GM10248 (cell line): Measurements from ENCODE around the gene DNAJB1.

Experiments used
- CTCF ChIA-PET: fragments of 300-600 bp; sonication (Branson Sonifier 250); formaldehyde crosslinking; extraction: SDS; loops from one replicate; lab custom pipeline; 2021; ENCODE audit warnings: antibody characterized with exemption; lab: Yijun Ruan, JAX
- POLR2A ChIA-PET: fragments of 350-650 bp; sonication (Branson Sonifier 250); formaldehyde crosslinking; extraction: SDS; loops from one replicate; lab custom pipeline; 2020; ENCODE audit warnings: antibody characterized with exemption; lab: Yijun Ruan, JAX
- DNase-seq: peaks from one replicate; pipeline ENCODE4 v3.0.0; 2012; ENCODE audit errors: extremely low spot score
- CTCF ChIP-seq: IDR thresholded peaks from 2 replicates; pipeline ENCODE4 v1.5.1; 2012; ENCODE audit warnings: mild to moderate bottlenecking, low read depth; ENCODE audit errors: extremely low read depth, missing control alignments, control extremely low read depth

Gene DNAJB1

DNA sequence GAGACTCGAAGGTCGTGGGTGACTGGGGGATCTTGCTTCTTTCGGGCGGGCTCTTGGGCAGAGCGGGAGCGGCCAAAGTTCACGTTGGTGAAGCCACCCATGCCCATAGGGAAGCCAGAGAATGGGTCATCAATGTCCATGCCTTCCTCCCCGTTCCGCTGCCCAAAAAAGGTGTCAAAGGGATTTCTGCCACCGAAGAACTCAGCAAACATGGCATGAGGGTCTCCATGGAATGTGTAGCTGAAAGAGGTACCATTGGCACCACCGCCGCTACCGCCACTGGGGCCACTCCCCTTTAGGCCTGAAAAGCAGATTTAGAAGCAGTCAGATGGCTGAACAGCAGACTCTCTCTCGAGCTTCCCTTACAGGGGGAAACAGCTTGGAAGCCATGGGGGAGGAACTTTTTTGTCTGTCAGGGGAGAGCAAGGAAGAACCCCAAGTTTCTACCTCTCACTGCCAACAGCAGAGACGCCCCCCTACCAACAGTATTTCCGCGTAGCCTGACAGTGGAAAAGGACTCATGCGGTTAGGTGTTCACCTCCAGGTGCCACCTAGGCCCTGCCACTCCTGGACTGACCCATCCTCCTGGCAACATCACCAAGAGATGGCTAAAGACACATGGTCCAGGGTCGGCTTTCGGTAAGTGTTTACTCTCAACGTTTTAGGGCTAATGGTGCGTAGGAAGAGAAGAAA is 1.3 kb downstream of the DNAJB1 start:
- DNase-seq: no peak
- ChIA-PET CTCF (interaction anchor here (2.0 kb wide), 2 partner anchors 10 to 11 kb away, joined by 8 to 10 read pairs; no protein-coding TSS in a partner anchor), POLR2A (interaction anchor here (0.6 to 1.6 kb wide), 6 partner anchors 23 to 481 kb away, joined by 3 to 6 read pairs (median 4); no protein-coding TSS in a partner anchor)
- no peak for TF ChIP-seq CTCF

DNA sequence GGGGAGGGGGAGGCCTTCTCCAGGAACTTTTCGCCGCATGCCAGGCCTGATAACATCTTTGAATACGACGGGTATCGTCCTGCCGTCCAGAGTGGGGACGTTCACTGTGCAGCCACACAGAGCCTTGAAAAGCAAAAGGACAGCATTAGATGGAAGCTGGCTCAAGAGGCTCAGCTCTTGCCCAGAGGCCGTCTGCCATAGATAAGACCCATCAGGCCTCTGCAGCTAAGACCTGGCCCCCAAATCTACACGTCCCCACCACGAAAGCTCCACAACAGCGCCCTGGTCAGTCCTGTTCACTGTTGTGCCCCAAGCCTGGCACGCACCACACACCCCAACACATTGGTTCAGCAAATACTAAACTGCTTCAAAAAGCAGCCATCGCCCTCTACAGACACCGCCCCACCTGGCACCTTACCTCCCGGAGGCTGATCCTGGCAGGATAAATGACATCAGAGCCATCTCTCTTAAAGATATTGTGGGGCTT is 2.1 kb downstream of the DNAJB1 start:
- POLR2A ChIA-PET: interaction anchor here (0.5 to 0.6 kb wide), 2 partner anchors 57 to 356 kb away, joined by 3 read pairs; no protein-coding TSS in a partner anchor
- no peak for DNase-seq
- TF ChIP-seq CTCF: no peak
- CTCF ChIA-PET: interaction anchor here (2.0 kb wide), 1 partner anchor 9 kb away, joined by 8 read pairs; no protein-coding TSS in a partner anchor

DNA sequence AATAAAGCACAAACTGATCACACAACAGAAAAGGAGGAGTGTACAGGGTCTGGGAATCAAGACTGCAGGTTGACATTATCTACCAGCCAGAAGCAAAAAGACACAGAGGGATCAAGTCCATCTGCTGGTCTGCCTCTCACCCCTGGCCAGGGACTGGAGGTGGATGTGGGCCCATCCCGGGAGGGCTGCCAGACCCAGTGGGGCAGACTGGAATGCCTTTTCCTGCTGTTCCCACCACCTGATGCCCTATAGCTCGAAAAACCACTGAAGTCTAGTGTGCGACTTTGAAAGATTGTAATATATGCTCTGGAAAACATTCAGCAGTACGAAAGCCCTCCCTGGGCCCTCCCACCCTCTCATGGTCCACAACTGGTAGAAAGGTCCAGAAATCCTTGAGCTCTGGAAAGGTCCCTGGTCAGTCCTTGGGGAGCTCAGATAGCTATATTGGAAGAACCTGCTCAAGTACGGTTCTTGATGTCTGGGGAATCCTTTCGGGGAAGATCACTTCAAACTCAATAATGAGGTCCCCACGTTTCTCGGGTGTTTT is 2.6 kb downstream of the DNAJB1 start:
- no peak for DNase-seq
- ChIA-PET POLR2A (interaction anchor here (0.5 to 0.6 kb wide), 2 partner anchors 58 to 355 kb away, joined by 3 read pairs; no protein-coding TSS in a partner anchor), CTCF (no interaction called here)
- no peak for TF ChIP-seq CTCF

- CTCF ChIA-PET: interaction anchor here (0.7 to 2.2 kb wide), 3 partner anchors 9 to 12 kb away, joined by 3 to 6 read pairs (median 6); no protein-coding TSS in a partner anchor
- POLR2A ChIA-PET: interaction anchor here (0.8 kb wide), 1 partner anchor 99 kb away, joined by 3 read pairs; no protein-coding TSS in a partner anchor
- no peak for DNase-seq
- no peak for TF ChIP-seq CTCF
Measured at GRCh38 chr19:14514215-14514863, 3.9 kb downstream of the DNAJB1 start.

DNA sequence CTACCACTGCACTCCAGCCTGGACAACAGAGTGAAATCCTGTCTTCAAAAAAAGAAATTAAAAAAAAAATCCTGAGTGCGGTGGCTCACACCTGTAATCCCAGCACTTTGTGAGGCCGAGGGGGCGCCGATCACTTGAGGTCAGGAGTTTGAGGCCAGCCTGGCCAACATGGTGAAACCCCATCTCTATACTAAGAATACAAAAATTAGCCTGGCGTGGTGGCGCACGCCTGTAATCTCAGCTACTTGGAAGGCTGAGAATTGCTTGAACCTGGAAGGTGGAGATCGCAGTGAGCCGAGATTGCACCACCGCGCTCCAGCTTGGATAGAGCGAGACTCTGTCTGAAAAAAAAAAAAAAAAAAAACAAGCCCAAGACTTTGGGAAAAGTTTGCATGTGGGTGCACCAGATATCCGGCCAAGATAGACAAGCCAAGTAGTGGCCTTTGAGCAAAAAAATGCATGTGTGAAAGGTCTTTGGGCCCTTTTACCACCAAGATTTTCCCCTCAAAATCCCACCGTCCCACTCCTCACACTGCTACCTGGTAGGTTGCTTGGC is 5.7 kb downstream of the DNAJB1 start:
- TF ChIP-seq CTCF: no peak
- no peak for DNase-seq
- ChIA-PET CTCF (interaction anchor here (1.1 to 1.5 kb wide), 2 partner anchors 8 to 44 kb away, joined by 4 read pairs; no protein-coding TSS in a partner anchor), POLR2A (no interaction called here)

DNA sequence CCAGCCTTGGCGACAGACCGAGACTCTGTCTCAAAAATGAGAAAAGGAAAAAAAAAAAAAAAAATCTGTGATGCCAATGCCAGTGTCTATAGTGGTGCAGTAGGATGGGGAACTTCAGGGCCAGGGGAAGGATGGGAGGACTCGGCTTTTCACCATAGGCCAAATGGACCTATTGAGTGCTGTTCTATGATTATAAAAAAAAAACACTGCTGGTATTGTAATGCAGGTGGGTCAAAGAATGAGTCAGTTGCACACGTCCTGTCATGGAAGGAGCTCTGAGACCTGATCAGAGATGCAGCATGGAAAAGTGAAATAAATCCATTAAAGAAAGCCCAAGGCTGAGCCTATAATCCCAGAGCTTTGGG is 7.0 kb downstream of the DNAJB1 start:
- POLR2A ChIA-PET: no interaction called here

More for the DNA sequence above, 7.0 kb downstream of the DNAJB1 start:
- DNase-seq: no peak
- TF ChIP-seq CTCF: no peak
- CTCF ChIA-PET: no interaction called here
